ENCODE results near the gene ZNF273.

- TF ChIP-seq CTCF (IDR thresholded peaks at IDR 0.05) (no peak), POLR2A (IDR thresholded peaks at IDR 0.05) (no peak), POLR2AphosphoS5 (IDR thresholded peaks at IDR 0.05) (no peak)
These were observed 44.4 kb downstream of the ZNF273 start for GRCh38 chr7:64947252-64948000.

Data from breast epithelium (tissue), 3 donors.